Muscle layer of colon (tissue), 2 donors: ENCODE measurements around the gene FRS3.
"Not testable (repeated sequence)": the region's sequence is repeated elsewhere in the genome, so short reads cannot be mapped to it uniquely, and the experiment has no call there.

Experiments
- H3K27ac ChIP-seq: one replicate; pipeline ENCODE4 v1.7.0; 2013; ENCODE audit warnings: low read depth, mild to moderate bottlenecking, low read length, moderate library complexity
- H3K27me3 ChIP-seq, 2 donors: one replicate each; pipeline ENCODE4 v1.7.0; 2013; ENCODE audit warnings: low read length in 2 of 2, mild to moderate bottlenecking in 2 of 2; ENCODE audit not compliant: insufficient read depth in 2 of 2, control insufficient read depth in 1 of 2
- H3K36me3 ChIP-seq: one replicate; pipeline ENCODE4 v1.7.0; 2013; ENCODE audit warnings: mild to moderate bottlenecking, low read length; ENCODE audit not compliant: insufficient read depth
- H3K4me1 ChIP-seq: one replicate; pipeline ENCODE4 v1.7.0; 2013; ENCODE audit warnings: mild to moderate bottlenecking, low read length; ENCODE audit not compliant: insufficient read depth
- H3K4me3 ChIP-seq, 2 donors: one replicate each; pipeline ENCODE4 v1.7.0; 2013; ENCODE audit warnings: low read length in 2 of 2, low read depth in 1 of 2, mild to moderate bottlenecking in 1 of 2, moderate library complexity in 1 of 2
- H3K9ac ChIP-seq: one replicate; pipeline ENCODE4 v1.7.0; 2013; ENCODE audit warnings: low read length
- H3K9me3 ChIP-seq: one replicate; pipeline ENCODE4 v1.7.0; 2013; ENCODE audit warnings: mild to moderate bottlenecking, low read length
- donor health status: abdominal sarcoma.
- donor health status: Adenocarcinoma of cecum.

Gene FRS3

GRCh38 chr6:41813469-41813868 lies 33.8 kb upstream of the FRS3 start:
- H3K9ac ChIP-seq = no peak overlapping the region
- H3K4me1 ChIP-seq = no peaks in the 10 kb centered on the region
- no peaks in the 10 kb centered on the region for H3K9me3 ChIP-seq
- H3K36me3 ChIP-seq = no peaks in the 10 kb centered on the region
- no peak overlapping the region for H3K27ac ChIP-seq
- H3K27me3 ChIP-seq = no peaks in the 10 kb centered on the region
- no peak overlapping the region for H3K4me3 ChIP-seq

- H3K9me3 ChIP-seq = not testable (repeated sequence)
Measured at GRCh38 chr6:41811946-41812345, 32.2 kb upstream of the FRS3 start.

GRCh38 chr6:41811095-41811494 lies 31.4 kb upstream of the FRS3 start:
- Histone ChIP-seq H3K36me3 (no peaks in the 10 kb centered on the region), H3K4me3 (no peak overlapping the region), H3K9ac (no peak overlapping the region), H3K9me3 (no peaks in the 10 kb centered on the region), H3K4me1 (no peaks in the 10 kb centered on the region), H3K27ac (no peak overlapping the region), H3K27me3 (no peaks in the 10 kb centered on the region)

More at GRCh38 chr6:41811946-41812345, 32.2 kb upstream of the FRS3 start:
- H3K4me1 ChIP-seq, H3K4me3 ChIP-seq, H3K27ac ChIP-seq, H3K36me3 ChIP-seq, H3K9ac ChIP-seq, H3K27me3 ChIP-seq: not testable (repeated sequence)

- Histone ChIP-seq H3K4me3 (no peak overlapping the region), H3K36me3 (peaks cover 7% of the 10 kb centered on the region), H3K9me3 (no peaks in the 10 kb centered on the region), H3K27me3 (no peaks in the 10 kb centered on the region), H3K4me1 (no peaks in the 10 kb centered on the region), H3K27ac (no peak overlapping the region), H3K9ac (no peak overlapping the region)
Measured at GRCh38 chr6:41805830-41806774, 26.4 kb upstream of the FRS3 start.

GRCh38 chr6:41801380-41801779 lies 21.7 kb upstream of the FRS3 start:
- Histone ChIP-seq H3K4me1 (no peaks in the 10 kb centered on the region), H3K9ac (no peak overlapping the region), H3K27ac (no peak overlapping the region), H3K9me3 (no peaks in the 10 kb centered on the region), H3K36me3 (peaks cover 19% of the 10 kb centered on the region), H3K4me3 (no peak overlapping the region), H3K27me3 (no peaks in the 10 kb centered on the region)

GRCh38 chr6:41799559-41799911 lies 19.8 kb upstream of the FRS3 start:
- Histone ChIP-seq H3K4me1 (no peaks in the 10 kb centered on the region), H3K36me3 (peaks cover 24% of the 10 kb centered on the region), H3K9me3 (no peaks in the 10 kb centered on the region), H3K9ac (no peak overlapping the region), H3K4me3 (no peak overlapping the region), H3K27me3 (no peaks in the 10 kb centered on the region), H3K27ac (no peak overlapping the region)

GRCh38 chr6:41798901-41799558 lies 19.3 kb upstream of the FRS3 start:
- Histone ChIP-seq H3K27ac (no peak overlapping the region), H3K9me3 (no peaks in the 10 kb centered on the region), H3K36me3 (peaks cover 24% of the 10 kb centered on the region), H3K4me1 (no peaks in the 10 kb centered on the region), H3K27me3 (no peaks in the 10 kb centered on the region), H3K4me3 (no peak overlapping the region), H3K9ac (no peak overlapping the region)

- Histone ChIP-seq H3K36me3 (peaks cover 35% of the 10 kb centered on the region), H3K4me1 (no peaks in the 10 kb centered on the region), H3K4me3 (no peak overlapping the region), H3K9me3 (no peaks in the 10 kb centered on the region), H3K27me3 (no peaks in the 10 kb centered on the region), H3K27ac (no peak overlapping the region), H3K9ac (no peak overlapping the region)
Measured at GRCh38 chr6:41796474-41796873, 16.8 kb upstream of the FRS3 start.

- Histone ChIP-seq H3K36me3 (peaks cover 46% of the 10 kb centered on the region), H3K9me3 (no peaks in the 10 kb centered on the region)
Measured at GRCh38 chr6:41791984-41792383, 12.3 kb upstream of the FRS3 start.

GRCh38 chr6:41791305-41791704 lies 11.6 kb upstream of the FRS3 start:
- peaks cover 43% of the 10 kb centered on the region for H3K36me3 ChIP-seq
- no peaks in the 10 kb centered on the region for H3K9me3 ChIP-seq
- H3K9ac ChIP-seq = no peak overlapping the region
- H3K27ac ChIP-seq = no peak overlapping the region
- H3K4me3 ChIP-seq = no peak overlapping the region
- no peaks in the 10 kb centered on the region for H3K27me3 ChIP-seq
- peaks cover 6% of the 10 kb centered on the region for H3K4me1 ChIP-seq

More at GRCh38 chr6:41791984-41792383, 12.3 kb upstream of the FRS3 start:
- no peak overlapping the region for H3K4me3 ChIP-seq
- peaks cover 6% of the 10 kb centered on the region for H3K4me1 ChIP-seq
- no peak overlapping the region for H3K27ac ChIP-seq
- H3K9ac ChIP-seq = no peak overlapping the region
- H3K27me3 ChIP-seq = no peaks in the 10 kb centered on the region

- Histone ChIP-seq H3K9ac (no peak overlapping the region), H3K27me3 (no peaks in the 10 kb centered on the region), H3K4me1 (peaks cover 17% of the 10 kb centered on the region), H3K4me3 (no peak overlapping the region), H3K9me3 (no peaks in the 10 kb centered on the region), H3K27ac (no peak overlapping the region), H3K36me3 (peaks cover 32% of the 10 kb centered on the region)
Measured at GRCh38 chr6:41790045-41790444, 10.3 kb upstream of the FRS3 start.
